H1 (cell line): ENCODE measurements around the gene RAMP1.

Experiments
- ATF3 ChIP-seq: IDR thresholded peaks from 2 replicates; pipeline ENCODE4 v1.6.1; 2011; ENCODE audit warnings: low read depth, mild to moderate bottlenecking, low read length; ENCODE audit not compliant: insufficient read depth
- BCL11A ChIP-seq, 2 experiments: IDR thresholded peaks; one replicate each; pipeline ENCODE4 v1.6.1; 2011; ENCODE audit warnings: low read depth in 2 of 2, low read length in 2 of 2, mild to moderate bottlenecking in 2 of 2
- CREB1 ChIP-seq: IDR thresholded peaks from 2 replicates; pipeline ENCODE4 v1.6.1; 2012; ENCODE audit warnings: inconsistent platforms
- CTCF ChIP-seq, 3 experiments: IDR thresholded peaks; 1 replicate in 2 of 3; 2 replicates in 1 of 3; pipeline versions ENCODE4 v1.5.1 to v1.6.1; 2011; ENCODE audit warnings: low read length in 3 of 3, mild to moderate bottlenecking in 3 of 3, inconsistent platforms in 2 of 3, low read depth in 1 of 3, moderate library complexity in 1 of 3; ENCODE audit not compliant: insufficient read depth in 1 of 3; ENCODE audit errors: control extremely low read depth in 1 of 3
- EZH2 ChIP-seq: fragments of 200-600 bp; sonication (generic); IDR thresholded peaks from 2 replicates; pipeline ENCODE4 v1.7.1; 2012; ENCODE audit warnings: low read depth, mild to moderate bottlenecking, moderate library complexity, low read length, inconsistent platforms; ENCODE audit not compliant: severe bottlenecking
- KDM5A ChIP-seq: fragments of 200-600 bp; IDR thresholded peaks from 2 replicates; pipeline ENCODE4 v1.7.1; 2012; ENCODE audit warnings: mild to moderate bottlenecking, low read length, inconsistent platforms, mixed read lengths
- POLR2AphosphoS5 ChIP-seq: IDR thresholded peaks from 2 replicates; pipeline ENCODE4 v1.6.1; 2011; ENCODE audit warnings: low read depth, low read length
- RNF2 ChIP-seq: fragments of 200-900, 300-1000 bp; sonication (generic); IDR thresholded peaks from 2 replicates; pipeline ENCODE4 v1.7.1; 2016; ENCODE audit warnings: borderline replicate concordance, low read depth, mild to moderate bottlenecking, antibody characterized with exemption, low read length; ENCODE audit not compliant: poor library complexity, severe bottlenecking; ENCODE audit errors: missing control alignments
- SP2 ChIP-seq: IDR thresholded peaks from 2 replicates; pipeline ENCODE4 v1.6.1; 2012; ENCODE audit warnings: mild to moderate bottlenecking, low read length, inconsistent platforms

- TF ChIP-seq EZH2 (no peak), CTCF (IDR thresholded peaks at IDR 0.05; ENCODE audit: control extremely low read depth in 1 of 3, insufficient read depth in 1 of 3, low read depth in 1 of 3, low read length in 3 of 3) (no peak), ATF3 (no peak), RNF2 (no peak), CREB1 (no peak), BCL11A (IDR thresholded peaks at IDR 0.05; ENCODE audit: low read depth in 2 of 2, low read length in 2 of 2) (no peak), SP2 (no peak), KDM5A (no peak), POLR2AphosphoS5 (no peak)
These were observed 62.6 kb downstream of the RAMP1 start for GRCh38 chr2:237921967-237922492.
